Fibroblast of skin of scalp (primary cell): Measurements from ENCODE around the gene DEF6.
"Not testable (repeated sequence)": the region's sequence is repeated elsewhere in the genome, so short reads cannot be mapped to it uniquely, and the experiment has no call there.

ENCODE experiments used
- DNase-seq: peaks from one replicate; pipeline ENCODE4 v3.0.0-alpha.2; 2013

DEF6 gene

GRCh38 chr6:35280903-35281302 is 16.7 kb upstream of the DEF6 start:
- no peak for DNase-seq

- DNase-seq = no peak
These were observed 15.1 kb upstream of the DEF6 start for GRCh38 chr6:35282472-35282871.

- DNase-seq = no peak
These were observed 14.3 kb upstream of the DEF6 start for GRCh38 chr6:35283361-35283760.

GRCh38 chr6:35287671-35288396 is 9.8 kb upstream of the DEF6 start:
- no peak for DNase-seq

GRCh38 chr6:35288834-35289233 is 8.8 kb upstream of the DEF6 start:
- DNase-seq = no peak

- DNase-seq = no peak
These were observed 6.1 kb upstream of the DEF6 start for GRCh38 chr6:35291491-35291890.

GRCh38 chr6:35292494-35292893 is 5.1 kb upstream of the DEF6 start:
- no peak for DNase-seq

GRCh38 chr6:35293681-35294080 is 3.9 kb upstream of the DEF6 start:
- DNase-seq = no peak

GRCh38 chr6:35294308-35294945 is 3.2 kb upstream of the DEF6 start:
- DNase-seq = peak; percentile 25

- DNase-seq = no peak
These were observed 2.6 kb upstream of the DEF6 start for GRCh38 chr6:35295036-35295435.

GRCh38 chr6:35295521-35296315 is 1.9 kb upstream of the DEF6 start:
- DNase-seq = no peak

GRCh38 chr6:35296931-35297600 is 552 bp upstream of the DEF6 start:
- DNase-seq = no peak

GRCh38 chr6:35298625-35299140 is 1.1 kb downstream of the DEF6 start:
- DNase-seq = no peak

GRCh38 chr6:35299674-35300073 is 2.1 kb downstream of the DEF6 start:
- no peak for DNase-seq

- DNase-seq = no peak
These were observed 3.2 kb downstream of the DEF6 start for GRCh38 chr6:35300848-35301247.

GRCh38 chr6:35302604-35303241 is 5.1 kb downstream of the DEF6 start:
- peak; percentile 35 for DNase-seq

- no peak for DNase-seq
These were observed 6.7 kb downstream of the DEF6 start for GRCh38 chr6:35304299-35304698.

GRCh38 chr6:35305117-35305516 is 7.5 kb downstream of the DEF6 start:
- no peak for DNase-seq

- not testable (repeated sequence) for DNase-seq
These were observed 9.5 kb downstream of the DEF6 start for GRCh38 chr6:35307138-35307537.

GRCh38 chr6:35308543-35308942 is 10.9 kb downstream of the DEF6 start:
- DNase-seq = not testable (repeated sequence)

GRCh38 chr6:35309611-35310264 is 12.1 kb downstream of the DEF6 start:
- no peak for DNase-seq
